H54 (cell line): ENCODE measurements around the gene VTI1B.
A peak's percentile ranks its signal among the peaks of the same experiment; 100 is the strongest.

Source experiments
- DNase-seq: peaks from one replicate; pipeline ENCODE4 v3.0.0; 2011; ENCODE audit warnings: low spot score, mixed read lengths; ENCODE audit not compliant: insufficient read length
- FAIRE-seq: peaks from 3 replicates; lab custom pipeline; 2011; peaks lifted over from hg19 to GRCh38; lab: Jason Lieb, UNC
- POLR2A ChIP-seq: IDR thresholded peaks from 2 replicates; pipeline ENCODE4 v1.6.1; 2011; ENCODE audit warnings: low read depth, mild to moderate bottlenecking, low read length

VTI1B gene

DNA sequence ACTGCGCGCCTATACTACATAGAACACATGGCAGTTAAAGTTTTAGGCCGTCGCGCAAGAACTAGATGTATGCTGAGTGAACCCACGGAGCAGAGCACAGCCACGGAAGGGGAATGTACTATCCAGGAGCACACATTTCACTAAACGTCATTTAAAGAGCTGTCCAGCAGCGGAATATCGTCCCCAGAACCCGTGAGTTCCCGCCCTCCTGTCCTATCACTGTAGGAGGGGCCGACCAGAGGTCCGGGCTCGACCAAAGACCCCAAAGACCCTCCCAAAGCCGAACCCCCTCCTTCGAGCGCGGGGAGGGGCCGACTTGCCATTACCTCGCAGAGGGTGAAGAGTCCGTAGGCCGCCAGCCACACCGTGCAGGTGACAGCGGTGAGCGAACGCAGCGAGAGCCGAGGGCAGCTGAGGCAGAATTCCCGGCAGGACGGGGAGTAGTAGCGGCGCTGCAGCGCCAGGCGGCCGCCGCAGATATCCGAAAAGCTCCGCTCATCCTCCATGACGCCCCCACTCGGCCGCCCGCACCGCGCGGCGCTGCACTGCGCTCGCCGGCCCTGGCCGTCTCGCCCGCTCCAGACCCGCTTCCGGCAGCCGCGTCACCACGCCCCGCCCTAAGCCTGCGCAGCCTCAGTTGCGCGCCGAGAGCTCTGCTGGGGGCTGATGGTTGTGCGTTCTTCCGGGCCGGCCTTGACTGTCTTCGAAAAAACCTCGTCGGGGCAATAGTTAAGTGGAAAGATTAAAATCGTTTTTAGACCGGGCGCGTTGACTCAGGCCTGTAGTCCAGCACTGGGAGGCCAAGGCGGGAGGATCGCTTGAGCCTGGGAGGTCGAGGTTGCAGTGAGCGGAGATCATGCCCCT is 74.5 kb downstream of the VTI1B start, which contains the start of gene PIGH:
TSS of gene PIGH (minus strand) at position 571 of the 864 bp plus-strand sequence. CDS start at position 506, 65 bp downstream.
- DNase-seq (peak; percentile 62), FAIRE-seq (no peak)
- peak; percentile 67 for TF ChIP-seq POLR2A
